ENCODE measurements around the gene ATP6V1G1.
"Not testable (repeated sequence)": the region's sequence is repeated elsewhere in the genome, so short reads cannot be mapped to it uniquely, and the experiment has no call there.

ATP6V1G1 gene

GRCh38 chr9:114578134-114578533, 9.4 kb upstream of the ATP6V1G1 start:
- DNase-seq (ENCODE audit: low spot score): not testable (repeated sequence)

DNA sequence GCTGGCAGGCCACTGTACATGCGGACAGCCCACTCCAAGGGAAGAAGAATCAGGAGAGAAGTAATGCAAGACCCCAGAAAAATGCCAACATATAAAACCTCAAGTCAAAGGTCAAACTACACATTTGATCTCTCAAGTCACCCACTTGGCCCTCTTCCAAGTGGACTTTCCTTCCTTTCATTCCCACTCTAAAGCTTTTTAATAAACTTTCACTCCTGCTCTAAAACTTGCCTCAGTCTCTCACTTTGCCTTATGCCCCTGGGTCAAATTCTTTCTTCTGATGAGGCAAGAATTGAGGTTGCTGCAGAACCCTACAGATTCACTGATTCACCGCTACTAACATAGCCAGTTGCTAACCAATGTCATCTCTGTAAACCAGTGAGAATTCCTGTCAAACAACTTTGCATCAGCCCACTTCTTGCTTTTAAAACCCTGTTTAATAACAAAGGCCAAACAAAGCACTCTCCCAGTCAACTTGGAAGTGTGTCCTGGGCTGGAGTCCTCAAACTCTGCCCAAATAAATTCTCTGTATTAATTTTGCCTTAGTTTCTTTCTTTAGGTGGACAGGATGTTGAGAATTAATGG, 6.9 kb upstream of the ATP6V1G1 start:
- DNase-seq (ENCODE audit: low spot score): no peak

DNA sequence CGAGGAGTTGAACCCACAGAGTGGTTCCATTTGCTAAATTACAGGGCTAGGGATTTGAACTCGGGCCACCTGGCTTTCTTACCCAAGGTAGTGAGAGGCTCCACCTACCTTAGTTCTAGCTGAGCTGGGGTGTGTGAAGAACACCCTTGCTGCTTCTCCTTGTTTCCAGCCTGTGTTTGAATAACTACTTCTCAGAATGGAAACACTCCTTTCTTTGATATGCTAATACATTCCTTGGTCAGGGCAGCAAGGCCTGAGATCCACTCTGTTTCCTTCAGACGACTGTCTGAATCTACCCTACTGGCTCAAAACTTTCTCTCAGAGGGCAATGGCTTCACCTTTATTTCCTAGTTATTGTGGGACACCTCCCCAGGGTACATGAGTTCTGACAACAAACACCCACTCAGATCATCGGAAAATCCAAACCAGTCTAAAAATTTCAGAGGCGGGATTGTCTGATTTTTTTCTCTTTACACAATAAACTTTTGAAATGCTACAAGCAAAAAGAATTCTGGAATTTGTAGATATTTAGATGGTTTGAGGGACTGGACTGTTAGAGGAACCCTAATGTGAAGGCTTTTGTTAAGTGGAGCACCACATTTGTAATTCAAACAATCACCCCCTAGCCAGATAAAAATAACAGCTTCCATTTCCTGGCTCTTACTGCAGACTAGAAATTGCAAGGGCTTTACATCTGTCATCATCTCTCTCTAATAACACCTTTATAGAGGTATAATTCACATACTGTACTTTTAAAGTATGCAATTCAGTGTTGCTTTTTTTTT, 4.0 kb upstream of the ATP6V1G1 start:
- DNase-seq (ENCODE audit: low spot score): no peak

- DNase-seq (ENCODE audit: low spot score): no peak
Measured at GRCh38 chr9:114588210-114588609, 641 bp downstream of the ATP6V1G1 start.

- no peak for DNase-seq (ENCODE audit: low spot score)
Measured at GRCh38 chr9:114588651-114589526, 1.3 kb downstream of the ATP6V1G1 start.

- DNase-seq (ENCODE audit: low spot score): no peak
Measured at GRCh38 chr9:114590328-114590727, 2.8 kb downstream of the ATP6V1G1 start.

DNA sequence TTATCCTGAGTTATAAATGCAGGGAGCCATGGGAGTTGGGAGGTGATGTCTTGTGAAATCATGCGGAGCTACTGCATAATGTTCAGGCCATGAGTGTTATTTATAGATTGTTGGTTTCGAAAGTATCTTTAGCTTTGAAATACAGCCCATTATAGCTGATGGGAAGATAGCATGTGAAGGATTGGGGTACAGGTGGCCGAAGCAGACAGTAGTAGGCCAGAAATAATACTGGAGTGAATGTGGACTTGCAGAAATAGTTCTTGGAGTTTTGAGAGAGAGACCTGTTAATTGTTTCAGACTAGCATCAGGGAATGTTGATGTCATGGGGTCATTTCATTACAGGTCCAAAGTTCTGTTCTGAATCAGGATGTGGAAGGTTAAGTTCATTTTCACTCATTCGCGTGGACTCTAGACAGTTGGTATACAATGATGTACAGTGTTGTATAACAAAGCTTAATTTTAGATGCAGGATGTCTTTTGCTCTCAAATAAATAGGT, 3.8 kb downstream of the ATP6V1G1 start:
- no peak for DNase-seq (ENCODE audit: low spot score)

- no peak for DNase-seq (ENCODE audit: low spot score)
Measured at GRCh38 chr9:114591849-114592248, 4.3 kb downstream of the ATP6V1G1 start.

DNA sequence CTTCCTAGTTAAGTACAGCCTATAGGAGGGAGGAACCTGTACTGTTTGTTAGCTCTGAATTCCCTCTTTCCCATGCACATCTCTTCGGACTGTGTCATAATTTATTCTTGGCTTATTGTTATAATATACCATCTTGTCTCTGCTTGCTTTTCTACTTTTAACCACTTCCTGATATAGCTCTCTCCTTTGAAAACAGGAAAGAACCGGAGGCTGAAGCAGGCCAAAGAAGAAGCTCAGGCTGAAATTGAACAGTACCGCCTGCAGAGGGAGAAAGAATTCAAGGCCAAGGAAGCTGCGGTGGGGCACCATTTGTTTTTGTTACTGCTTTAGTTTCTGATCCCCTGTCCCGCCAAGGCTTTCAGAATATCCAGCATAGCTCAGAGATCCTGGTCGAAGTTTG, 4.8 kb downstream of the ATP6V1G1 start:
- DNase-seq (ENCODE audit: low spot score): no peak

- DNase-seq (ENCODE audit: low spot score): no peak
Measured at GRCh38 chr9:114594136-114594535, 6.6 kb downstream of the ATP6V1G1 start.

DNA sequence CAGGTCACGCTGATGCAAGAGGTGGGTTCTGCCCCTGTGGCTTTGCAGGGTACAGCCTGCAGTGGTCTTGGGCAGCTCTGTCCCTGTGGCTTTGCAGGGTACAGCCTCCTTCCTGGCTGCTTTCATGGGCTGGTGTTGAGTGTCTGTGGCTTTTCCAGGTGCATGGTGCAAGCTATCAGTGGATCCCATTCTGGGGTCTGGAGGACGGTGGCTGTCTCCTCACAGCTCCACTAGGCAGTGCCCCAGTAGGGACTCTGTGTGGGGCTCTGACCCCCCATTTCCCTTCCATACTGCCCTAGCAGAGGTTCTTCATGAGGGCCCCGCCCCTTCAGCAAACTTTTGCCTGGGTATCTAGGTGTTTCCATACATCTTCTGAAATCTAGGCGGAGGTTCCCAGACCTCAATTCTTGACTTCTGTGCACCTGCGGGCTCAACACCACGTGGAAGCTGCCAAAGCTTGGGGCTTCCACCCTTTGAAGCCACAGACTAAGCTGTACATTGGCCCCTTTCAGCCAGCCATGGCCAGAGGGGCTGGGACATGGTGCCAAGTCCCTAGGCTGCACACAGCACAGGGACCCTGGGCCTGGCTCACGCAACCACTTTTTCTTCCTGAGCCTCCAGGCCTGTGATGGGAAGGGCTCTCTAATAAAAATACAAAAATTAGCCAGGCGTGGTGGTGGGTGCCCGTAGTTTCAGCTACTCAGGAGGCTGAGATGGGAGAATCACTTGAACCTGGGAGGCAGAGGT, 13.1 kb downstream of the ATP6V1G1 start:
- not testable (repeated sequence) for DNase-seq (ENCODE audit: low spot score)

- DNase-seq (ENCODE audit: low spot score): not testable (repeated sequence)
Measured at GRCh38 chr9:114601787-114602186, 14.2 kb downstream of the ATP6V1G1 start.

- DNase-seq (ENCODE audit: low spot score): no peak
Measured at GRCh38 chr9:114602620-114603019, 15.1 kb downstream of the ATP6V1G1 start.

DNA sequence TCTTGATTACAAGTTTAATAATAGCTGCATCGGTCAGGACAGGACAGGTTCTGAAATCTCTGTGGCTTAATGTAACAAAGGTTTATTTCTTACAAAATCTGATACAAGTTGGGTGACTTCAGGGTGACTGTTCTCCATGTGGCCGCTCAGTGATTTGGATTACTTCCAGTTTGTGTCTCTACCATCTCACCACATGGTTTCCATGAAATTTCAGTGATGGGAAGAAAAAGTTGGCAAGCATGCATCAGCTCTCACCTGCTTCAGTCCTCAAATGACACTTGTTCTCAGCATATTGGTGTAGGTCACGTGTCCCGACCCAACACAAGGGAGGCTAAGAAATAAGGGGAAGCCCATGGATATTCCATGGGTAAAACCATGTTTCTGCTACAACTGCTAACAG, 15.7 kb downstream of the ATP6V1G1 start:
- no peak for DNase-seq (ENCODE audit: low spot score)

GRCh38 chr9:114604989-114605388, 17.4 kb downstream of the ATP6V1G1 start:
- no peak for DNase-seq (ENCODE audit: low spot score)

- DNase-seq (ENCODE audit: low spot score): no peak
Measured at GRCh38 chr9:114606068-114606467, 18.5 kb downstream of the ATP6V1G1 start.

GRCh38 chr9:114606597-114607207, 19.1 kb downstream of the ATP6V1G1 start:
- DNase-seq (ENCODE audit: low spot score): no peak

DNA sequence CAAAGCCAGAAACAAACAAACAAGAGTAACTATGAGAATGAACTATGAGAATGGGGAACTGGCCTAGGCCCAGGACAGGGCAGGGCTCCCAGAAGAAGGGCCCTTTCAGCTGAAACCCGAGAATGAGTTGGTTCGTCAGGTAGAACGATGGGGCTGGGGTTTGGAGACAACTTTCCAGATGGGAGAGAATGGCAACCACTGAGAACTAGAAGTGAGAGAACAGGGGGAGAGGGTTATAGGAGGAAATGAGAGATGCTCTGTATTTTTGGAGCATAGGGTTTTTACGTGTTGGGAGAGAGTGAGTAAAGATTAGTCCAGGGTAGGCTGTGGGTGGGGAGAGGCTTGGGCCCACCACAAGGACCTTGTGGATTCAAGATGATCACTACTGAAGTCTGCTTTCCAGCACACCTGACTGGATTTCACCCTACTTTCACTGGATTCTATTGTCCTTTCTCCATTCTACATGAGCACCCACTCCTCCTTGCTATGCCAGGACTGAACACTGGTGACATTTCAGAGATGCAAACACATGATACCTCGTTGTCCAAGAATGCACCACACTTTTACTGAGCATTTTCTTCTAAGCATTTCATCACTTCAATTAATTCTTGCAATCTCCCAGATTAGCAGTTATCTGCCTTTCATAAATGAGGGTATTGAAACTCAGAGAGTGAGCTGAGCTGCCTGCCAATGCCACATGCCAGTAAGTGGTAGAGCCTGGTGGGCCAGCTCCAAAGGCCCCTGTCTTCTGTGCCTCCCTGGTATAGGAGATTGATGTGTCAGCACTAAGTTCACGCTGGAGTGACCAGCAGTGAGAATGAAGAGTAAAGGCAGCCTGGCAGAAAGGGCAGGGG, 20.3 kb downstream of the ATP6V1G1 start:
- DNase-seq (ENCODE audit: low spot score): no peak

- no peak for DNase-seq (ENCODE audit: low spot score)
Measured at GRCh38 chr9:114608525-114608796, 20.9 kb downstream of the ATP6V1G1 start.

DNA sequence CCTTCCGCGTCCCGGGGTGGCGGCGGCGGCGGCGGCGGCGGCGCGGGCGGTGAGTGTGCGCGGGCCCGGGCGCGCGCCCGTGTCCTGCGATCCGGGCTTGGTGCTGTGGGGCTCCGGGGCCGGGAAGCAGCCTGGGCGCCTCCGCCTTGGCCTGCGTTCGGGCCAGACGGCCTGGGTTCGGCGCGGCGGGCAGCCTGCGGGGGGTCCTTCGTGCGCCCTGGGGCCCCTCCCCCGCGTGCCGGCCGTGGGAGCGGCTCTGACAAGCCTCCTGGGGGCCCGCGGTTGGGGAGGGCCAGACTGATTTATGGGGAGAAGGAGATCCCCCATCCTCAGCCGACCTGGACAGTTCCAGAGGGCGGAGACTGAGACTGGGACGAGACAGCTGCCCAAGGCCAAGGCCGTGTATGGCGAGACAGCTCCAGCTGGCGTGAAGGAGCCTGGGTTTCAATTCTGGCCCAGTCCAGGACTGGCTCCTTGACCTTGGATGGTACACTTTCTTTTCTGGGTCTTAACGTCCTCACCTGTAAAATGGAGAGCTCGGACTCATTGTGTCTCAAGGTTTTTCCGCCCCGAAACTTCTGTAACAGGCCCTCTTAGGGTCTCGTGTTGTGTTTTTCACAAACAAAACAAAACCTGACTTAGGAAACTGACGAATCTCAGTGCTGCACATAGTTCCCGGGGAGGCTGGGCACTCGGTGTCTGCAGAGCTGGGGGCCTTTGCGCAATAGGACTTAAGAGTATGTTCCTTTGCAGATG, 24.1 kb downstream of the ATP6V1G1 start:
- DNase-seq (ENCODE audit: low spot score): peak; percentile 85

Measured in D341Med (cell line).